HG03139 (cell line): ENCODE results near the gene BCS1L.
A peak's percentile ranks its signal among the peaks of the same experiment; 100 is the strongest.
"Not testable (repeated sequence)": the region's sequence is repeated elsewhere in the genome, so short reads cannot be mapped to it uniquely, and the experiment has no call there.

ENCODE experiments used
- ATAC-seq: cut with Tn5 transposase; IDR thresholded peaks from one replicate; pipeline ENCODE4 v1.9.1; 2021; ENCODE audit not compliant: unreplicated experiment

The BCS1L gene

GRCh38 chr2:218659988-218660358, 490 bp downstream of the BCS1L start:
- ATAC-seq, result no peak

GRCh38 chr2:218662377-218662776, 2.9 kb downstream of the BCS1L start:
- no peak for ATAC-seq

GRCh38 chr2:218662827-218663226, 3.3 kb downstream of the BCS1L start:
- ATAC-seq, result no peak

- no peak for ATAC-seq
These were observed 4.4 kb downstream of the BCS1L start for GRCh38 chr2:218663901-218664300.

- no peak for ATAC-seq
These were observed 5.2 kb downstream of the BCS1L start for GRCh38 chr2:218664653-218665052.

- ATAC-seq, result no peak
These were observed 11.7 kb downstream of the BCS1L start for GRCh38 chr2:218671097-218671653.

- ATAC-seq, result peak; percentile 97
These were observed 12.4 kb downstream of the BCS1L start, which contains the start of the genes RNF25 and STK36 for GRCh38 chr2:218671654-218672566. RNF25 (minus strand) TSS chr2:218672002; CDS start chr2:218671970, 32 bp downstream. STK36 (plus strand) TSS chr2:218672086; CDS start chr2:218672830, 744 bp downstream.

- no peak for ATAC-seq
These were observed 19.6 kb downstream of the BCS1L start for GRCh38 chr2:218679119-218679518.

GRCh38 chr2:218680061-218680460, 20.6 kb downstream of the BCS1L start:
- no peak for ATAC-seq

- ATAC-seq, result not testable (repeated sequence)
These were observed 28.0 kb downstream of the BCS1L start for GRCh38 chr2:218687400-218688060.

- ATAC-seq, result no peak
These were observed 31.8 kb downstream of the BCS1L start for GRCh38 chr2:218691234-218691633.

- no peak for ATAC-seq
These were observed 35.1 kb downstream of the BCS1L start for GRCh38 chr2:218694405-218695145.

GRCh38 chr2:218698885-218699284, 39.4 kb downstream of the BCS1L start:
- no peak for ATAC-seq

- no peak for ATAC-seq
These were observed 42.3 kb downstream of the BCS1L start for GRCh38 chr2:218701806-218702205.

GRCh38 chr2:218703341-218703740, 43.9 kb downstream of the BCS1L start:
- no peak for ATAC-seq

GRCh38 chr2:218708086-218708485, 48.6 kb downstream of the BCS1L start:
- no peak for ATAC-seq

- no peak for ATAC-seq
These were observed 50.4 kb downstream of the BCS1L start for GRCh38 chr2:218709908-218710307.

GRCh38 chr2:218710334-218710686, 50.8 kb downstream of the BCS1L start:
- no peak for ATAC-seq

GRCh38 chr2:218710687-218711549, 51.4 kb downstream of the BCS1L start, which contains the start of gene TTLL4:
TTLL4 (plus strand) TSS chr2:218710835; CDS start chr2:218737677, 26,842 bp downstream.
- ATAC-seq, result peak; percentile 93

- no peak for ATAC-seq
These were observed 52.1 kb downstream of the BCS1L start for GRCh38 chr2:218711550-218711929.
